Stimulated activated CD4-positive, alpha-beta T cell treated with anti-CD3 and anti-CD28 coated beads, Interleukin-4, amount 100 ng/mL, for 1 hour (primary cell): ENCODE data around the gene CERS1.
A peak's percentile ranks its signal among the peaks of the same experiment; 100 is the strongest.
"Not testable (repeated sequence)": the region's sequence is repeated elsewhere in the genome, so short reads cannot be mapped to it uniquely, and the experiment has no call there.

Source experiments
- DNase-seq: peaks from one replicate; pipeline ENCODE4 v3.0.0-alpha.2; 2020

The CERS1 gene

DNA sequence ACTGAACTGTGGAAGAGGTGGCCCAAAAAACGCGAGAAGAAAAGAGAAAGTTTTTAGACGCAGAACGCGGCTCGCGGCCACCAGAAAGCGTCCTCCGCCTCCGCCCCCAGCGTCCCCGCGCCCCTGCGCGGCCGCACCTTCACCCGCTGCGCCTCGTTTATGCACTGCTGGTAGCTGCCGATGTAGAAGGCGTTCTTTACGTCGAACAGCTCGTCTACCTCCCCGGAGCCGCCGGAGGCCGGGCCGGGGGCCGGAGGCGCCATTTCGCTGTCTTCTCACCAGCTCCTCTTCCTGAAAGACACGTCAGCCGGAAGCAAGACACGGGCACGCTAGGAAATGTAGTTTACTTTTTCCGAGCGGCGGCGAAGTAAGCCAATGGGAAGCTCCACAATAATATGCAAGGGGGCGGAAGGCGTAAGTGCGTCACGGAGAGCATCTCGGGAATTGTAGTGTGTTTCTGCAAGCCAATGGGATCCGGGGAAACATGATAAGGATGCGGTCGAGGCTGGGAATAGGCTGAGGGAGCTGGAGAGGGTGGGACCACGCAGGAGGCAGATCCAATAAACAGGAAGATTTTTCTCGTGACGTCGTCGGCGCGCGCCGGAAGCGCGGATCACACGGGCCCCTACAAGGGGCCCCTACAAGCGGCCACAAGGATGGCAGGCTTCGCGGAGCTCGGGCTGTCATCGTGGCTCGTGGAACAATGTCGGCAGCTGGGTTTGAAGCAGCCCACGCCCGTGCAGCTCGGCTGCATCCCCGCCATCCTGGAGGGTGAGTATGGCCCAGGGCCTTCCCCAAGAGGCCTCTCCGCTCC, 23.3 kb upstream of the CERS1 start, which contains the start of the genes COPE and DDX49:
Gene COPE, minus strand, starts transcription at position 302 of the 814 bp plus-strand sequence. Its CDS starts 39 bp downstream, at position 263.
Gene DDX49, plus strand, starts transcription at position 630 of the 814 bp plus-strand sequence. Its CDS starts 27 bp downstream, at position 657.
- peak; percentile 96 for DNase-seq

DNA sequence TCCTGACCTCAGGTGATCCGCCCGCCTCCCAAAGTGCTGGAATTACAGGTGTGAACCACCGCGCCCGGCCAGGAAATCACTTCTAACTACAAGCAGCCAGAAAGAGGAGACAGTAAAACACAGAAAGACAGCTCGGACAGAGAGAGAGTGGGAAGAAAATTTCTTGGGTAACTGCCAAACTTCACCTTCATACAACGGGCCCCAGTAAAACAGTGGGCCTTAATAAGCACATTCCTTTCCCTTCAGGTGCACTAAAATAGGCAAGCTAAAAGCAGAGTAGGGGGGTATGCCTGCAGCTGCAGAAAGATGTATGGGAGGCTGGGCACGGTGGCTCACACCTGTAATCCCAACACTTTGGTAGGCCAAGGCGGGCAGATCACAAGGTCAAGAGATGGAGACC, 21.6 kb upstream of the CERS1 start:
- DNase-seq = not testable (repeated sequence)

DNA sequence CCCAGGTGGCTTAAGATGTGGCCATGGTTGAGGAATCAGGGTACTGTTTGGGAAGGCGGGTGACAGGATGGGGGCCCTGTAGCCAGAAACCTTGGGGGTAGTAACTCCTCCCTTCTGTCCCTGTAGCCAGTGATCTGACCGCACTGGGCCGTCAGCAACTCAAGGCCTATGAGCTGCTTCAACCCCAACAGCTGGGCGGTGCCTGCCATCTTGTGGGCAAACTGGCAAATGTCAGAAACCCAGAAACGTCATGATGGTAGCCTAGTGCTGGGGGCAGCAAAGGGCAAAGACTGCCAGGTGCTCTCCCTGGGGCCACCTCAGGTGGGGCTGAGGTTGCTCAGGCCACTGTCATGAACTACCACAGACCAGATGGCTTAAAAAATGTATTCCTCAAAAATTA, 19.7 kb upstream of the CERS1 start:
- DNase-seq = peak; percentile 32

DNA sequence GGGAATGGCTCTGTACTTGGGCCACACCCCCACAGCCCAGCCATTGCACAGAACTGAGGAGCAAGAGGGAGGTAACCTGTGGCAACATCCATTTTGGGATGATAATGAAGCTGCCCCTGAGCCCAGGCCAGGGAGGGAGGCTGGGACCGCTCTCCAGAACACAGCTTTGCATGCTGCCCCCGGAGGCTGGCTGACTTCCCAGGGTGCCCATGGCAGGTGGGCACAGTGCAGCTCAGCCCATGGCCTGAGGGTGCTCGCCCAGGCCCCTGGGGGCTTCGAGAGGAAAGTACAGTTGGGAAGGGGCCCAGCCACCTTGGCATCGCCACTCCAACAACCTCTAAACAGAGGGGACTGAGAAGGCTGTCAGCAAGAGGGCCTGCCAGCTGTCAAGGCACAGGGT, 17.5 kb upstream of the CERS1 start:
- no peak for DNase-seq

- DNase-seq = no peak
These were observed 17.0 kb upstream of the CERS1 start for GRCh38 chr19:18912933-18913332.

DNA sequence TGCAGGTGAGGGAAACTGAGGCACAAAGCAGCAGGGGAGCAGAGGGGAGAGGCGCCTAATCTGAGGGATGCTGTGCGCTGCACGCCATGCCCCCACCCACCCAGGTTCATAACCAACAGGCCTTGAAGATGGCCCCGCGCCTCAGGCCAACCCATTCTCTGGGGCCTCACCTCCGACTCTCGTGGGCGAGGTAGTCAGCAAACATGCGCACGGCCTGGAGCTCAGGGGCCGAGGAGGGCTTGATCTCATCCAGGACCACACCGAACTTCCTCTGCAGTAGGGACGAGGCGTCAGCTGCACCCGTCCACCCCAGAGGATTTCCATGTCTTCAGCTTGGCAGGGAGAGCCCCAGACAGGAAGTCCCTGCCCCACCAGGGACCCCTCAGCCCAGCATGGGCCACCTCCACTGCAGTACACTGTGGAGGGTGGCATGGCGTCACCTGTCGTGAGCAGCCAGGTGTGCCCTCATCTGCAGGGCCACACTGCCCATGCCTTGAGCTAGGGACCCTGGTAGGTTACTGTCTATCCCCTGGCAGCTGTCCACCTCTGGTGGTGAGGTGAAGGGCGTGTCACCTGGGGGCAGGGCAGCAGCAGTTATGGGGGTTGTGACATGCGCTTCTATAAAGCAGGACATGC, 15.0 kb upstream of the CERS1 start:
- no peak for DNase-seq

DNA sequence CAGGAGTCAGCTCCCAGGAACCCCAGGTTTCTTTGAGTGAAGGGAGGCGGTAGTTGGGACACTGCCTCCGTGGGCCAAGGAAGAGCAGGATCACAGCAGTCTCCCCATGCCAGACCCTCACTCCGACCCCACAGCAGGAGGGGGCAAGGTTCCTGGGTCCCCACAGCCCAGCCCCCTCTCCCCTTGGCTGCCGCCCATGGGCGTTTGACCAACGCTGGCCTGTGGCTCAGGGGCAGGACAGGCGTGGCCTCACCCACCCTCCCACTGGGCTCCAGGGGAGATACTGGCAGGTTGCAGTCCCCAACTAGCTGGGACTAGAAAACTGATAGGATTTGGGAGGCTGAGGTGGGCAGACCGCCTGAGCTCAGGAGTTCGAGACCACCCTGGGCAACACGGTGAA, 14.1 kb upstream of the CERS1 start:
- DNase-seq = no peak

- DNase-seq = no peak
These were observed 13.1 kb upstream of the CERS1 start for GRCh38 chr19:18908917-18909619.

GRCh38 chr19:18906605-18907519, 10.9 kb upstream of the CERS1 start:
- no peak for DNase-seq

DNA sequence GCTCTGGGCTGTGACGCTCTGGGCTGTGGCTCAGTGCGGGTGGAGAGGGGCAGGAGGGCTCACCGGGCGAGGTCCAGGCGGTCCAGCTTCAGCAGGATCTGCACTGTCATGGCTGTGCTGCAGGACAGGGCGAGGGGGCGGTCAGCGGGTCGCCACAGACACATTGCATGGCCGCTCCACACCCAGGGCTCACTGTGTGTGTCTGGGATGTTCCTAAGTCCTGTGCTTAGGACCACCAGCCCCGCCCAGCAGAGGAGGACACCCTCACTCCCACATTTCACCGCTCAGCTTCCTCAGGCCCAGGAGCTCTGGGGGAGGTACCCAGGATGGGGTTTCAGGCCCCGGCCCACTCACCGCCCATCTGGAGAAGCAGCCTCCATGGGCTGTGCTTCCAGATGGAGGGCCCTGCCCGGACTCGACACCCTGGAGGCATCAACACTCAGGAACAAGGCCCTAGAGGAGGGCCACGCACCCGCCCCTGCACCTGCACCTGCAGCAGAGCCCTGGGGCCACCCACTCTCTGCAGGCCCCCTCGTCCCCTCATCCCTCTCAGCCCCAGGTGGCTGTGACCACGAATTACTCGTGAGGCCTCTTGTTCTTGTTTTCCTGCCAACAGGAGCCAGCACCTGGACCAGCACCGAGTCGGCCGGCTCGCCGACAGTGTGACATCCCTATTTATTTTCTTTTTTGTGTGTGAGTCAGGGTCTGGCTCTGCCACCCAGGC, 9.7 kb upstream of the CERS1 start:
- no peak for DNase-seq

- DNase-seq = no peak
These were observed 9.1 kb upstream of the CERS1 start for GRCh38 chr19:18905058-18905456.

- DNase-seq = no peak
These were observed 8.5 kb upstream of the CERS1 start for GRCh38 chr19:18904334-18905057.

DNA sequence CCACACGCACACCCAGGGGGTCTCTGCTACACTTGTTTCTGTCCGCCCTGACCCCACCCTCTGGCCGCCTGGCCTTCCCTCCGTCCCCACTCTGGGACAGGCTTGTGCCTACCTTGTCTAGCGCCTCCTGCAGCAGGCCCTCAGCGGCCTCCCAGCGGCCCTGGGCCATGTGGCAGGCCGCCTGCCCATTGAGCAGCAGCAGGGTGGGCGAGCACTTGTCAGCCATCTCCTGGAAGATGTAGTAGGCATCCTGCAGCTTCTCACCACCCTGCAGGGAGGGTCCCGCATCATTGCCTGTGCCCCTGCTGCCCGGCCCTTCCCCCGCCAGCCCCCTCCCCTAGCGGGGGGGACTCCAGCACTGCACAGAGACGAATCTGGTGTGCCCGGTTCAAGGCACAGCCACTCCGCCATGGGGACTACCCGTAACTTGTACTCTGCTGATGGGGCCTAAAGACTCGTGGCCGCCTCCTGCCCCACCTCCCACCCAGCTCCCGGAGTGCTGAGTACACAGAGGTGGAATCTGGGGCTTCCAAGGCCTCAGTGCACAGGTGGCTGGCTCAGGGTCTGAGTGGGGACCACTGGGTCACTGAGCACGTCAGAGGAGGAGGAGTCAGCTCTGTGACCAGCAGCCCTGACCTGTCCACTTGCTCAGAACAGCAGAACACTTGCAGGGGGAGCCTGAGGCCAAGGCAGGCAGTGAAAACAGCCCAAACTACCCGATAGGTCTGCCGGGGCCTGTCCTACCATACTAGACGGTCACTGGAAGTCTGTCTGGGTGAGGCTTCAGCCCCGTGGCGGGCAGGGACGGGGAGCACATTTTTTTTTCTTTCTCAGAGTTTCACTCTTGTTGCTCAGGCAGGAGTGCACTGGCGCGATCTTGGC, 7.4 kb upstream of the CERS1 start:
- no peak for DNase-seq

- not testable (repeated sequence) for DNase-seq
These were observed 6.6 kb upstream of the CERS1 start for GRCh38 chr19:18902519-18902918.

DNA sequence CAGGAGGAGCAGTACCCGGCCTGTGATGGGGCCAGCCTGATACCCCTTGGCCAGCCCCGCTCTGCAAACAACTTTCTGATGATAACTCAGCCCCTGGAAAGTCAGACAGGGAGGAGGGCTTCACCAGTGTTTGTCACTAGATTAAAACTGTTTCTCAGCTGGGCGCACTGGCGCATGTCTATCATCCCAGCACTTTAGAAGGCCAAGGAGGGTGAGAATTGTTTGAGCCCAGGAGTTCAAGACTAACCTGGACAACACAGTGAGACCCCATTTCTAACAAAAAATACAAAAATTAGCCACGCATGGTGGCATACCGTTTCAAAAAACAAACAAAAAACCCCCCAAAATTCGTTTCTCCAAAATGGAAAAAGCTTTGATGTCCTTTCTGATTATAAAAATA, 5.5 kb upstream of the CERS1 start:
- no peak for DNase-seq

- no peak for DNase-seq
These were observed 4.9 kb upstream of the CERS1 start for GRCh38 chr19:18900700-18901481.

GRCh38 chr19:18899624-18900560, 3.9 kb upstream of the CERS1 start:
- no peak for DNase-seq
